MM.1S (cell line): ENCODE data around the gene CYP19A1.
A peak's percentile ranks its signal among the peaks of the same experiment; 100 is the strongest.

Source experiments
- DNase-seq: peaks from one replicate; pipeline ENCODE4 v3.0.0-alpha.2; 2015
- H2AFZ ChIP-seq: fragments of 300-600 bp; sonication (generic); 2 replicates; pipeline ENCODE4 v1.6.0; 2016; ENCODE audit warnings: antibody characterized with exemption, low read length
- H3F3A ChIP-seq: fragments of 300-600 bp; sonication (generic); 2 replicates; pipeline ENCODE4 v1.6.1; 2016; ENCODE audit warnings: mild to moderate bottlenecking, antibody characterized with exemption, low read length, moderate library complexity, mixed read lengths; ENCODE audit not compliant: insufficient read depth
- H3K27ac ChIP-seq: fragments of 300-600 bp; sonication (generic); 2 replicates; pipeline ENCODE4 v1.5.1; 2016; ENCODE audit warnings: mild to moderate bottlenecking, low read length
- H3K27me3 ChIP-seq: fragments of 300-600 bp; sonication (generic); replicated peaks from 2 replicates; pipeline ENCODE4 v1.6.0; 2016; ENCODE audit warnings: low read length; ENCODE audit not compliant: insufficient read depth
- H3K36me3 ChIP-seq: fragments of 300-600 bp; sonication (generic); replicated peaks from 2 replicates; pipeline ENCODE4 v1.6.1; 2016; ENCODE audit warnings: mild to moderate bottlenecking, low read length, mixed read lengths; ENCODE audit not compliant: insufficient read depth
- H3K4me1 ChIP-seq: fragments of 300-600 bp; sonication (generic); 2 replicates; pipeline ENCODE4 v1.6.1; 2016; ENCODE audit warnings: low read length, mixed read lengths
- H3K4me2 ChIP-seq: fragments of 300-600 bp; sonication (generic); 2 replicates; pipeline ENCODE4 v1.6.0; 2016; ENCODE audit warnings: low read depth, low read length
- H3K4me3 ChIP-seq: fragments of 300-600 bp; sonication (generic); 2 replicates; pipeline ENCODE4 v1.5.1; 2016; ENCODE audit warnings: low read length, mixed read lengths
- H3K79me2 ChIP-seq: fragments of 300-600 bp; sonication (generic); 2 replicates; pipeline ENCODE4 v1.6.1; 2016; ENCODE audit warnings: mixed run types, low read length, mixed read lengths
- H3K9ac ChIP-seq: fragments of 300-600 bp; sonication (generic); 2 replicates; pipeline ENCODE4 v1.6.1; 2016; ENCODE audit warnings: low read length, mixed read lengths
- H3K9me2 ChIP-seq: fragments of 300-600 bp; sonication (generic); replicated peaks from 2 replicates; pipeline ENCODE4 v1.6.1; 2016; ENCODE audit warnings: mild to moderate bottlenecking, low read length, mixed read lengths; ENCODE audit not compliant: insufficient read depth
- H3K9me3 ChIP-seq: fragments of 300-600 bp; sonication (generic); replicated peaks from 2 replicates; pipeline ENCODE4 v1.6.1; 2016; ENCODE audit warnings: mild to moderate bottlenecking, low read length, mixed read lengths; ENCODE audit not compliant: insufficient read depth
- H4K20me1 ChIP-seq: fragments of 300-600 bp; sonication (generic); 2 replicates; pipeline ENCODE4 v1.6.1; 2016; ENCODE audit warnings: mild to moderate bottlenecking, low read length, moderate library complexity, mixed read lengths; ENCODE audit not compliant: insufficient read depth
- CTCF ChIP-seq: fragments of 300-600 bp; sonication (generic); IDR thresholded peaks from 2 replicates; pipeline ENCODE4 v1.5.1; 2016; ENCODE audit warnings: antibody characterized with exemption, low read length, mixed read lengths
- EZH2 ChIP-seq: fragments of 300-600 bp; sonication (generic); optimal IDR thresholded peaks from 2 replicates; pipeline ENCODE3; 2017; ENCODE audit warnings: low read depth, mild to moderate bottlenecking, antibody characterized with exemption, low read length, mixed read lengths
- EZH2phosphoT487 ChIP-seq: fragments of 300-600 bp; sonication (generic); IDR thresholded peaks from 2 replicates; pipeline ENCODE4 v1.6.1; 2018; ENCODE audit warnings: antibody characterized with exemption, low read length

Gene CYP19A1

GRCh38 chr15:51168700-51169099 lies 169.7 kb downstream of the CYP19A1 start:
- H3K9ac ChIP-seq, result no peak overlapping the region
- no peak overlapping the region for H3K4me2 ChIP-seq
- no peaks in the 10 kb centered on the region for H3F3A ChIP-seq
- H3K4me1 ChIP-seq, result 0 out of 2 replicates have a peak, but pooled peaks cover 1% of the 10 kb centered on the region
- H4K20me1 ChIP-seq, result no peaks in the 10 kb centered on the region
- no peak overlapping the region for H3K27ac ChIP-seq
- H3K79me2 ChIP-seq, result no peaks in the 10 kb centered on the region
- H3K36me3 ChIP-seq, result no peaks in the 10 kb centered on the region
- H2AFZ ChIP-seq, result no peak overlapping the region
- H3K4me3 ChIP-seq, result no peak overlapping the region
- no peak for TF ChIP-seq EZH2phosphoT487
- TF ChIP-seq CTCF, result no peak
- no peak for TF ChIP-seq EZH2
- no peaks in the 10 kb centered on the region for H3K27me3 ChIP-seq
- H3K9me3 ChIP-seq, result no peaks in the 10 kb centered on the region
- DNase-seq, result no peak
- no peaks in the 10 kb centered on the region for H3K9me2 ChIP-seq

GRCh38 chr15:51163843-51164242 lies 174.6 kb downstream of the CYP19A1 start:
- Histone ChIP-seq H3K4me1 (peaks cover 8% of the 10 kb centered on the region; the same call in 1 of the 2 replicates), H3K9me3 (no peaks in the 10 kb centered on the region), H3K36me3 (no peaks in the 10 kb centered on the region), H3K9me2 (no peaks in the 10 kb centered on the region), H3K9ac (no peak overlapping the region), H3K27ac (no peak overlapping the region), H3K4me3 (no peak overlapping the region), H3F3A (peaks cover 7% of the 10 kb centered on the region; the same call in 1 of the 2 replicates), H3K4me2 (peak overlapping the region; percentile 76), H3K79me2 (no peaks in the 10 kb centered on the region), H4K20me1 (no peaks in the 10 kb centered on the region), H2AFZ (no peak overlapping the region), H3K27me3 (no peaks in the 10 kb centered on the region)
- TF ChIP-seq EZH2phosphoT487 (no peak), CTCF (no peak), EZH2 (no peak)
- no peak for DNase-seq

GRCh38 chr15:51162865-51163762 lies 175.3 kb downstream of the CYP19A1 start:
- peak overlapping the region; percentile 76 for H3K4me2 ChIP-seq

More at GRCh38 chr15:51162865-51163762, 175.3 kb downstream of the CYP19A1 start:
- Histone ChIP-seq H4K20me1 (no peaks in the 10 kb centered on the region), H3K79me2 (no peaks in the 10 kb centered on the region), H3K4me1 (peaks cover 8% of the 10 kb centered on the region; the same call in 1 of the 2 replicates), H3K9me2 (no peaks in the 10 kb centered on the region), H3K27me3 (no peaks in the 10 kb centered on the region), H2AFZ (peak overlapping the region; percentile 49), H3K27ac (peak overlapping the region; percentile 8; the same call in 1 of the 2 replicates), H3K9ac (no peak overlapping the region; the same call in 1 of the 2 replicates), H3K9me3 (no peaks in the 10 kb centered on the region), H3K36me3 (no peaks in the 10 kb centered on the region), H3K4me3 (peak overlapping the region; percentile 23), H3F3A (peaks cover 7% of the 10 kb centered on the region; the same call in 1 of the 2 replicates)
- peak; percentile 68 for DNase-seq
- TF ChIP-seq CTCF (peak; percentile 98), EZH2phosphoT487 (no peak)
